ENCODE measurements around the gene SLC35E4.

GRCh38 chr22:30650508-30651116 is 15.0 kb downstream of the SLC35E4 start:
- TF ChIP-seq, protein P1, sequence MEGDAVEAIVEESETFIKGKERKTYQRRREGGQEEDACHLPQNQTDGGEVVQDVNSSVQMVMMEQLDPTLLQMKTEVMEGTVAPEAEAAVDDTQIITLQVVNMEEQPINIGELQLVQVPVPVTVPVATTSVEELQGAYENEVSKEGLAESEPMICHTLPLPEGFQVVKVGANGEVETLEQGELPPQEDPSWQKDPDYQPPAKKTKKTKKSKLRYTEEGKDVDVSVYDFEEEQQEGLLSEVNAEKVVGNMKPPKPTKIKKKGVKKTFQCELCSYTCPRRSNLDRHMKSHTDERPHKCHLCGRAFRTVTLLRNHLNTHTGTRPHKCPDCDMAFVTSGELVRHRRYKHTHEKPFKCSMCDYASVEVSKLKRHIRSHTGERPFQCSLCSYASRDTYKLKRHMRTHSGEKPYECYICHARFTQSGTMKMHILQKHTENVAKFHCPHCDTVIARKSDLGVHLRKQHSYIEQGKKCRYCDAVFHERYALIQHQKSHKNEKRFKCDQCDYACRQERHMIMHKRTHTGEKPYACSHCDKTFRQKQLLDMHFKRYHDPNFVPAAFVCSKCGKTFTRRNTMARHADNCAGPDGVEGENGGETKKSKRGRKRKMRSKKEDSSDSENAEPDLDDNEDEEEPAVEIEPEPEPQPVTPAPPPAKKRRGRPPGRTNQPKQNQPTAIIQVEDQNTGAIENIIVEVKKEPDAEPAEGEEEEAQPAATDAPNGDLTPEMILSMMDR (IDR thresholded peaks at IDR 0.05 in 4 of 5, conservative IDR thresholded peaks at IDR 0.05 in 1 of 5): no peak
- no peak for TF ChIP-seq POLR2A (IDR thresholded peaks at IDR 0.05)

Measured in gastrocnemius medialis (tissue), 4 donors.